Measurements from ENCODE around the gene RASSF1. TPM values are rescaled to one million over a fixed set of nuclear protein-coding genes. Genes with fewer than 3 reads are reported as not detected.

The RASSF1 gene
- total and polyA plus RNA-seq, 2 of the 8 experiments (the other 6 are each of a cell fraction or from before 2014, with no cell fraction given): 10.3 to 15.7 TPM

- H3K4me2 ChIP-seq (ENCODE audit: insufficient read depth in 1 of 2, low read depth in 2 of 2, low read length in 2 of 2): no peak overlapping the region
- H3K79me1 ChIP-seq (ENCODE audit: low read depth, low read length): peaks cover 6% of the 10 kb centered on the region; the same call in 1 of the 2 replicates
- no peak overlapping the region for H2BK20ac ChIP-seq (ENCODE audit: low read length)
- no peak overlapping the region for H2BK120ac ChIP-seq (replicated peaks; ENCODE audit: low read depth, low read length)
- CTCF ChIA-PET (ENCODE audit: partially characterized antibody): interaction anchor here (2.0 to 7.7 kb wide), 2 partner anchors 12 to 60 kb away, joined by 5 to 60 read pairs; partner anchors contain the start of gene HYAL2
- no peak overlapping the region for H3K56ac ChIP-seq (replicated peaks; ENCODE audit: insufficient read length, low read depth, low read length)
- no peak for FAIRE-seq
- no peak overlapping the region for H3K4me3 ChIP-seq (ENCODE audit: extremely low read depth in 1 of 4, insufficient read depth in 2 of 4, low read depth in 3 of 4, low read length in 4 of 4)
- DNase-seq (ENCODE audit: low read depth in 1 of 2, low spot score in 2 of 2): no peak
- no peak overlapping the region for H2BK15ac ChIP-seq (ENCODE audit: low read length)
- H2BK12ac ChIP-seq (ENCODE audit: low read depth, low read length): no peak overlapping the region
- H3K18ac ChIP-seq (ENCODE audit: extremely low read depth, low read length): no peak overlapping the region
- peaks cover 4 to 16% (median 11%) of the 10 kb centered on the region in 4 experiments for H3K27me3 ChIP-seq (replicated peaks in 1 of 4; ENCODE audit: control insufficient read depth in 3 of 4, extremely low read depth in 1 of 4, insufficient read depth in 3 of 4, low read length in 3 of 4)
- no peak overlapping the region for H3K27ac ChIP-seq (ENCODE audit: low read depth, low read length)
- peaks cover 4 to 24% (median 20%) of the 10 kb centered on the region in 4 experiments; a peak in 7 of 8 replicates for H3K36me3 ChIP-seq (ENCODE audit: control insufficient read depth in 2 of 4, insufficient read depth in 4 of 4, low read length in 3 of 4)
- POLR2A ChIA-PET (ENCODE audit: partially characterized antibody): interaction anchor here (1.1 to 4.4 kb wide), 2 partner anchors 11 to 16 kb away, joined by 3 to 40 read pairs; partner anchors contain the start of gene HYAL2
- no peaks in the 10 kb centered on the region for H3K9me3 ChIP-seq (ENCODE audit: insufficient read depth in 2 of 2, low read depth in 1 of 2, low read length in 1 of 2)
- no peak overlapping the region for H3K9ac ChIP-seq (replicated peaks in 1 of 4; ENCODE audit: extremely low read depth in 1 of 4, low read depth in 3 of 4, low read length in 3 of 4)
- 86% methylated on average over 5 of the region's 5 CpGs; no CpG with 5 or more reads in 1 of the 2 experiments for WGBS, 2 experiments (ENCODE audit: extremely low coverage in 1 of 2, insufficient coverage in 1 of 2, insufficient read length in 1 of 2, insufficient replicate concordance in 2 of 2, low coverage in 1 of 2, low lambda C conversion rate in 2 of 2, missing lambda C conversion rate in 1 of 2)
- no peak overlapping the region for H4K91ac ChIP-seq (replicated peaks; ENCODE audit: insufficient read length, low read length)
- no peak overlapping the region for H3K4ac ChIP-seq (replicated peaks; ENCODE audit: insufficient read length, low read depth, low read length)
- H4K20me1 ChIP-seq (replicated peaks in 1 of 2; ENCODE audit: control insufficient read depth in 1 of 2, insufficient read depth in 2 of 2, low read length in 2 of 2): peaks cover 8 to 12% of the 10 kb centered on the region in 2 experiments
- H3K4me1 ChIP-seq (replicated peaks in 1 of 4; ENCODE audit: control insufficient read depth in 3 of 4, insufficient read depth in 4 of 4, low read length in 3 of 4): peaks cover 0 to 8% (median 3%) of the 10 kb centered on the region in 4 experiments; a peak in 2 of 7 replicates
- no peak overlapping the region for H2AFZ ChIP-seq (ENCODE audit: low read length)
- H4K5ac ChIP-seq (ENCODE audit: insufficient read length, low read depth, low read length): no peak overlapping the region
- H3K23me2 ChIP-seq (ENCODE audit: low read depth, low read length): peaks cover 10% of the 10 kb centered on the region
- no peak overlapping the region for H2AK5ac ChIP-seq (ENCODE audit: low read depth, low read length)
- no peak overlapping the region for H2BK5ac ChIP-seq (ENCODE audit: low read depth, low read length)
- no peak overlapping the region for H3K23ac ChIP-seq (ENCODE audit: insufficient read length)
- H3K14ac ChIP-seq (ENCODE audit: insufficient read length): no peak overlapping the region
- peaks cover 0 to 28% of the 10 kb centered on the region in 2 experiments; a peak in 2 of 4 replicates for H3K79me2 ChIP-seq (ENCODE audit: control insufficient read depth in 1 of 2, insufficient read depth in 2 of 2, low read length in 2 of 2)
- H4K8ac ChIP-seq (ENCODE audit: extremely low read depth, insufficient read depth, low read length): no peak overlapping the region
- TF ChIP-seq JUND (IDR thresholded peaks at IDR 0.05; ENCODE audit: low read length) (no peak), HDAC2 (IDR thresholded peaks at IDR 0.05; ENCODE audit: borderline replicate concordance in 1 of 2, low read depth in 2 of 2, low read length in 2 of 2) (no peak), RFX5 (IDR thresholded peaks at IDR 0.05; ENCODE audit: borderline replicate concordance, low read depth, low read length) (no peak), KDM4A (IDR thresholded peaks at IDR 0.05; ENCODE audit: low read depth, low read length, severe bottlenecking) (no peak), SP2 (IDR thresholded peaks at IDR 0.05; ENCODE audit: low read length) (no peak), SIRT6 (IDR thresholded peaks at IDR 0.05; ENCODE audit: low read length) (no peak), EP300 (IDR thresholded peaks at IDR 0.05; ENCODE audit: borderline replicate concordance in 1 of 2, low read depth in 2 of 2, low read length in 2 of 2) (no peak), KDM1A (IDR thresholded peaks at IDR 0.05; ENCODE audit: borderline replicate concordance, low read length) (no peak), NRF1 (IDR thresholded peaks at IDR 0.05; ENCODE audit: low read depth, low read length) (no peak), NANOG (IDR thresholded peaks at IDR 0.05; ENCODE audit: insufficient read depth, low read depth, low read length, poor library complexity, severe bottlenecking) (no peak)
Measured at GRCh38 chr3:50334339-50335075, 6.1 kb downstream of the RASSF1 start.

Data from H1 (cell line).